Mammary epithelial cell (primary cell): Measurements from ENCODE around the gene NUDT10.

Experiments used
- EZH2 ChIP-seq: IDR thresholded peaks from 2 replicates; pipeline ENCODE4 v1.6.1; 2012; ENCODE audit warnings: low read length, inconsistent platforms, borderline replicate concordance
- TF ChIP-seq, protein P1 (sequence below), 2 donors: IDR thresholded peaks in 1 of 2; conservative IDR thresholded peaks in 1 of 2; 2 replicates each; pipeline ENCODE4 v1.5.1; 2011 to 2012; ENCODE audit warnings: inconsistent platforms in 2 of 2, low read length in 2 of 2, mild to moderate bottlenecking in 2 of 2, control low read depth in 1 of 2, low read depth in 1 of 2; ENCODE audit not compliant: insufficient read depth in 1 of 2; ENCODE audit errors: extremely low read depth in 1 of 2

DNA sequence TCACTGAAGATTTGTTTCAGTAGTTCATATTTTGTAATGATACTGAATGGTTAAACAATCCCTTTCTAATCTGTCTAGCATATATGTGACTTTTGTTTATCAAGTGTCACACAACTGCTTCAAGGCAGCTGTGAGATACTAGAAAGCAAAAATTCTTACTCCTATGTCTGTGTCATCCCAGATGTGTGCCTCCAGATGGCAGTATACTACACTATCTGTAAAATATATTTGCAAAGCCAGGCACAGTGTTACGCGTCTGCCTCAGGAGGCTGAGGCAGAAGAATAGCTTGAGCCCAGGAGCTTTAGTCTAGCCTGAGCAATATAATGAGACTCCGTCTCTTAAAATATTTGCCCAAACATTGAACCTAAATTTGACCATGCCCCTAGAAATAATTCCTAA is 4.0 kb downstream of the NUDT10 start:
- TF ChIP-seq, protein P1, sequence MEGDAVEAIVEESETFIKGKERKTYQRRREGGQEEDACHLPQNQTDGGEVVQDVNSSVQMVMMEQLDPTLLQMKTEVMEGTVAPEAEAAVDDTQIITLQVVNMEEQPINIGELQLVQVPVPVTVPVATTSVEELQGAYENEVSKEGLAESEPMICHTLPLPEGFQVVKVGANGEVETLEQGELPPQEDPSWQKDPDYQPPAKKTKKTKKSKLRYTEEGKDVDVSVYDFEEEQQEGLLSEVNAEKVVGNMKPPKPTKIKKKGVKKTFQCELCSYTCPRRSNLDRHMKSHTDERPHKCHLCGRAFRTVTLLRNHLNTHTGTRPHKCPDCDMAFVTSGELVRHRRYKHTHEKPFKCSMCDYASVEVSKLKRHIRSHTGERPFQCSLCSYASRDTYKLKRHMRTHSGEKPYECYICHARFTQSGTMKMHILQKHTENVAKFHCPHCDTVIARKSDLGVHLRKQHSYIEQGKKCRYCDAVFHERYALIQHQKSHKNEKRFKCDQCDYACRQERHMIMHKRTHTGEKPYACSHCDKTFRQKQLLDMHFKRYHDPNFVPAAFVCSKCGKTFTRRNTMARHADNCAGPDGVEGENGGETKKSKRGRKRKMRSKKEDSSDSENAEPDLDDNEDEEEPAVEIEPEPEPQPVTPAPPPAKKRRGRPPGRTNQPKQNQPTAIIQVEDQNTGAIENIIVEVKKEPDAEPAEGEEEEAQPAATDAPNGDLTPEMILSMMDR (conservative IDR thresholded peaks at IDR 0.05 in 1 of 2, IDR thresholded peaks at IDR 0.05 in 1 of 2; ENCODE audit: extremely low read depth in 1 of 2, insufficient read depth in 1 of 2, low read depth in 1 of 2, low read length in 2 of 2): peak; percentile 53 to 66
- TF ChIP-seq EZH2: no peak
